KBM-7 (cell line): ENCODE results near the gene CACNA1C.

Experiments used
- DNase-seq: peaks from one replicate; pipeline ENCODE4 v3.0.0-alpha.2; 2015
- in situ Hi-C: fragments of 300-500 bp; cut with MboI; formaldehyde crosslinking; loops from 2 replicates; pipeline ENCODE4 v1.14.3; 2020; ENCODE audit warnings: low sequenced_read_pairs, low pct_unique_long_range_greater_than_20kb, mixed read lengths

Gene CACNA1C

DNA sequence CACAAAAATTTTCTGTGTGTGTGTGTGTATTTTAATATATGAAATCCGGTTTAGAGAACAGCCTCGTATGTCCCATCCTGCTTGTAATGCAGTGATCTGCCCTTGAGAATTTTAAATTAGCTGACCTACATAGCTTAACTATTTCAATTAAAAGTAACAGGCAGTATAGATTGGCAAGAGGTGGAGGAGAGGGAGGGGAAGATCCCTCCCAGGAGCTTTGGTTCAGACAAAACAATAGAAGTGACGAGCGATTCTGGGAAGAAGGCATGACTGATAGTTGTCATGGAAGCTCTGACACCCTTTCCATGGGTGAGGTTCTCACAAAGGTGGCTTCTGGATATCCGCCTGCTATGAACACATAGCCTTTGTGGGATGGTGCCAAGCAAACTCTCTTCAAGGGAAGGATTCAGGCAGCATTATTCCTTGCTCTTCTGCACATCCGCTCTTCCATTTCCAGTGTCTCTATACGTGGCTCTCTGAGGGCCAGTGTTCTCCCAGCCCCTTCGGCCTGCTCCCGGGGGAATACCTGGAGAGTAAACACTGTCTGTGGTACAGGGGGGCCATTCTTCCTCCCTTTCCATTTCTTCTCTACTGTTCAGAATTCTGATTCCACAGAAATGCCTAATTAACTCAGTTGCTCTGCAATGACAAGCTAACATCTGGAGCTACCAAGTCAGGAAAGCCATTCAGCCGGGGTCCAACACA, 182.0 kb downstream of the CACNA1C start:
- in situ Hi-C loops, result no loop called here
- no peak for DNase-seq

DNA sequence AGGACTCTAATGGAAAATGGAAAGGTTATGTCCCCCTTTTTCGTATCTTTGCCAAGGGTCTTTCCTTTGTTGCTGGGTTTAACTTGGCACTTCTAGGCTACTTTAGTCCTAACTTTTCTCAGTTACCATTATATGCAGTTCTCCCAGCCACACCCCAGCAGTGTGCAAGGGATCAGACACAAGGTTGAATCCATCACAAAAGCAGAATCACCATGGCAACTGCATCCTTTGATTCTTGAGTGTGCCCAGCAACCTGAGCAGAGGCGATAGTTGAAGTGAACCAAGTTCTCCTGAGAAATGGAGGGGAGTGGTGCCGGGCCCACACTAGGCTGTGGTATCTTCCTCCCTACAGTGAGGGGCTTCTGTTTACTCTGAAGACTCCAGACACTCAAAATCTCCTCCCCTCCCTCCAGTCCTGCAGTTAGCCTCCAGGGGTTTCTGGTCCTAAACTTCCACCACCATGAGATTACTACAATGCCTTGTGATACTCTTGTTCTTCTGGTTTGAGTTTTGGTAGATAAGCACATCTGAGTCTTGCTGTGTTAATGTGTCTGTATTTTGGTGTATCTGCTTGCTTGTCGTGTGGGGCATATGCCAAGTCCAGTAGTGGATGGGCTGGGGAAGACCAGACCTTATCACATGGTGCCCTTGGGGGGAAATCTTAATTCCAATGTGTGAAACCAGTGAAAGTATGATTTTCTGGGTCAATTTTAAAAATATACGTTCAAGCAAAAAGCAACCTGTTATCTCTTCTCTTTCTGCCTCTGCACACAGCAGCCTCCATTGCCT, 183.9 kb downstream of the CACNA1C start:
- DNase-seq, result no peak
- in situ Hi-C loops, result no loop called here

DNA sequence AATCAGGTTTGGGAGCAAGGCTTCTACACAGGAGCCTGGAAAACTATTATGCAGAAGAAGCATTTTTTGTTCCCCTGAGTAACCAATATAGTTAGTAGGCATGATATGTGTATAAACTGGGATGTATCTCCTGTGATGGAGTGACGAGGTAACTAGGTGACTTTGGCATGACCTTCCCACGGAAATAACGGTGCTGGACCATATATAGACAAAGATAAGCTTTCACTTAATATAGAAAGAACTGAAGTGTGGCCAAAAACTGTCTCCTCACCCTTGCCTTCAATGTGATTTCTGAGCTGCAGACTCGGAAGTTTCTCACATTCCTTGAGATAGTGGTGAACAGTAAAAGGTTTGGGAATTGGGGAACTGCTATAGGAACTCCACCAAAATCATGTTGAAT, 185.3 kb downstream of the CACNA1C start:
- DNase-seq, result no peak
- in situ Hi-C loops, result no loop called here

GRCh38 chr12:2239381-2239871, 186.6 kb downstream of the CACNA1C start:
- DNase-seq, result no peak
- in situ Hi-C loops, result no loop called here

DNA sequence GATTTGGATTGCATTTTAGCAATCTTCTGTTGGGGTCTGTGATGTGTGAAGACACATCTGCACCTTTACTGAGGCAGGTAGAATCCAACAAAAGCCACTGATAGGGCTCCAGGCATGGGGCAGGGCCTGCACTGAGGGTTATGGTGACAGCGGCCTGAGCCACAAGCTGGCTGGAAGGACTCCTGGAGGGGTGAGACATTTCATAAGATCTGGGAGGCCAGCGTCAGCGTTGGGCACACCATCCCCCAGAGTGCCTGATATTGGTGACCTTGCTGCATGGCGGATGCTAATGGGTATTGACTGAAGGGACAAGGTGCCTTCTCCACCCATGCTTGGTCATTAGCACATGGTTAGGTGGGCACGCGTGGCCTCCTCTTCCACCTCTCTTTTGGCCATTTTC, 187.6 kb downstream of the CACNA1C start:
- DNase-seq, result no peak
- in situ Hi-C loops, result no loop called here

DNA sequence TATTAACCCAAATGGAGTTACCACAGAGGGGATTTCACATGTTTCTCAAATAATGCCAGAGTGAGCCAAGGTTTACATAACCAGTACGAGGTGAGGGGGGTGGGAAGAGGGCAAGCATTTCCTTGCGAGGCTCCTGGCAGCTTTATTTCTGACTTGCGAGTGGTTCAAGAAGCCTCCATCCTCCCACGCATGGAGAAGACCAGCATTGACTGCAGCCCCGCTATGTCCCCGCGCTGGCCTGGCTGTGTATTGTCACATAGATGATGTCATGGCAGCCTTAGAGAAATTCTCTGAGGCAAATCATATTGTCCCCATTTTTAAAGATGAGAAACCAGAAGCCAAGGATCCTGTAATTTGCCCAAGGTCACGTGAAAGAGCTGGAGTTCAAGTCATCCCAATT, 188.2 kb downstream of the CACNA1C start:
- in situ Hi-C loops, result no loop called here
- no peak for DNase-seq

DNA sequence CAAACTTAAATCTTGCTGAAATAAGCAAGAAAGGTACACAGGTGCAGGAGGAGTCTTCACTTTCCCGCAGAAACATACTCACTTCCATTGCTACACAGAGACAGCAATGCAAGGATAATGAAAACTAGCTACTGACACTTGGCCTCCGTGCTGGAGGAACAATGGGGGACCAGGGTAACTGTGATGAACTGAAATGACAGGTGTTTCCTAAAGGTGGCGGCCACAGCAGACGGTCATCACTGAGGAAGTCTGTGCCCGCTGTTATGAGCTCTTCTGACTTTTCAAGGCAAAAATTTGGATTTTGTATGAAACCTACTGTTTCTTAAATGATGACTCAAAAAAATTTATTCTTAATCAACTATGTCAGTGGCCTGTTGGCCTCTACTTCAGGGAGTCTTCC, 189.4 kb downstream of the CACNA1C start:
- in situ Hi-C loops, result no loop called here
- no peak for DNase-seq

DNA sequence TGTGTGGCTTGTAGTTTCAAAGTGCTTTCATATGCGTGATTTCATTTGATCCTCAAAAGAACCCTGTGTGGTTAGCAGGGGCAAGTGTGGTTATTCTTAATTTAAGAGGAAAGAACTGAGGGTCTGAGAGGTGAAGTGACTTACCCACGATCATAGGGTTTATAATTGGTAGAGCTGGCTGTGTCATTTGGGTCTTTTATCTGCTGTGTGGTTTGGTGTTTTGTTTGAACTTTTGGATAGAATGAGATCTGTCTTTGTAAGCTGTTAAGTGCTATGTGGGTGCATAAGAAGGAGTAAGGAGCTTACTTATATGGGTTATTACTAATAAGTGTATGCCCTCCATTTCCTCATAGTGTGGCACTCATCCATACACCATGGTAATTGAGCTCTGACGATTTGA, 190.0 kb downstream of the CACNA1C start:
- DNase-seq, result no peak
- in situ Hi-C loops, result no loop called here

GRCh38 chr12:2243275-2243674, 190.5 kb downstream of the CACNA1C start:
- in situ Hi-C loops, result no loop called here
- DNase-seq, result no peak

DNA sequence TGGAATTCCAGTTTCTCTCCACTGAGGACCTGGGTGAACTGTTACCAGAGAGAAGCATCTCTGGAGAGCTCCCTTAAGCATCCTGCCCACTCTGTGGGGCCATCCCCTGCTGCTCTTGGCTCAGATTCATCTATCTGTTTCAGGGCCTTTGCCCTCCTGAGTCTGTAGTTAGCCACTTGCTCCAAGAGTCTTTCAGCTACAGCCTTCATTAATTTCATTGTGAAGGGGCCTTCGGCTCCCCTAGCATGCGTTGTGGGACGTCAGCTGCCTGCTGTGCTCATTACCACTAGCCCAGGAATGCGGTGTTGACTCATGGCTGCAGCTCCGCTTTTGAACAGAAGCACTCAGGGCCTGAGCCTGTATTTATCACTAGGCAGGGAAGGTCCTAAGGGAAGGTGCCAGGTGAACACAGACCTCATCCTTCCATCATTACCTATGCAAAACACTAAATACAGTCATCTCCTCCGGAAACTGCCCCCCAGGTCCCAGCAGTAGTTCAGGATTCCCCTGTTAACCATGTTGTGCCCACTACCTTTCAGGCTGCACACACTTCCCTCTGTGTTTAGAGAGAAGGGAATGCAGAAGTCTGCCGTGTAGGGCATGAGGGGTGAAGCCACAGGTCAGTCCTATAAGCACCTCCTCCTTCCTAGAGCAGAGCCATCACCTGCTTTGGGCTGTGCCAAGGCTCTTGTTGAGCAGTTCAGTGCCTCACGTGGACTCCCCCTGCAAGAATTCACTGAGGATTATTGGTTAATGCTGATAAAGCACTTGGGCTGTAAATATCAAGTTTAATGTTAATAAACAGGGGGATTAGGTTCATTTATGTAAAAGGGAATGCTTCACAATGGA, 191.4 kb downstream of the CACNA1C start:
- DNase-seq, result no peak
- in situ Hi-C loops, result no loop called here

GRCh38 chr12:2246358-2246757, 193.6 kb downstream of the CACNA1C start:
- no peak for DNase-seq
- in situ Hi-C loops, result no loop called here

DNA sequence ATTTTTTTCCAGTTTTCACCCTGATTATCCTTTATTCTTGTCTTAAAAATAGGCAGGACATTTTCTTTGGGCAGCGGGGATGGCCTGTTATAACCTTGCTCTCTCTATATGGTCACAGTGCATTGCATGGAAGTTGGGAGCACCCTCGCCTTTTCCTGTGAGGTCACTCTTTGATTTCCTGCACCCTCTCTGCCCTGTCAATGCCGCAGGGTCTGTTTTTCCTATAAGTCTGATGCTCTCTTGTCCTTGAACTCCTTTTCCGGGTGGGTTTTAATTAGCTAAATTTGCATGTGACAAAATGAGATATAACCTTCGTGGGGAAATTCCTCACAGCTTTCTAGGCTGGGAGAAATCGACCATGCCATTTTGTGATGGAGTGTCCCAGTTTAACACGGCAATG, 194.3 kb downstream of the CACNA1C start:
- in situ Hi-C loops, result no loop called here
- no peak for DNase-seq

- DNase-seq, result peak; percentile 32
- in situ Hi-C loops, result no loop called here
These were observed 194.8 kb downstream of the CACNA1C start for GRCh38 chr12:2247596-2247995.

DNA sequence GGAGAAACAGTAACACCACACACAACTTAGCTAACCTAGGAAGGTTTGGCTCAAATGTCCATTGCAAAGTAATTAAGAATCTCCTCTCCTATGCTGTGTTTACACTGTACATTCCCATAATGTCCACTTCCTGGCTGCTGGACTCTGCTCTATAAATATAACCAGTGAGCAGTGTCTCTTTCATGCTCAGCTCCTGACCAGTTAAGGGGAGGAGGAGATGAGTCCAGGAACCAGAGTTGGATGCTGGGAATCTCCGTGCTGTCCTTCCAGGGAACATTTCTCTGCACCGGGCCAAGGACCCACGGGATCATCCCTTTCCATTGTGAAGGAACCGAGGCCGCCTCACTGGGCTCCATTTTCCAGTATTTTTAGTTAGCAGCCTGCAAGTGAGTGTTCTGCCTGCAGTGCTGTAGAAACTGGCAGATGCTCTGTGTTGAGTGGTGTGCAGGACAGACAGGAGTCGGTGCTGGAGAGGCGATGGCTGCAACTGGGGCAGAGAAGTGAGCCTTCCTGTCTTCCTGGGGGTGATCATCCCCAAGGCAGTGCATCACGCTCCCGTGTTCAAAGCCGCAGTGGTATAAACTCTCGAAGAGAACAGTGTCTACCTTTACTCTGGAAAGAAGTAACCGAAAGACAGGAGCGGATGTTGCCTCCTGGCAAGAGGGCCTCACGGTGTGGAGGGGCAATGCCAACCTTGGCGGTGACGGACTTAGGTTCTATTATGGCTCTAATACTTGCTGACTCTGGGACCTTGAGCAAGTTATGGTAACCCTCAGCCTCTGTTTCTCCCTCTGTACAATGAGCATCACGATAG, 195.5 kb downstream of the CACNA1C start:
- in situ Hi-C loops, result no loop called here
- no peak for DNase-seq

- DNase-seq, result no peak
- in situ Hi-C loops, result no loop called here
These were observed 196.2 kb downstream of the CACNA1C start for GRCh38 chr12:2248901-2249381.

DNA sequence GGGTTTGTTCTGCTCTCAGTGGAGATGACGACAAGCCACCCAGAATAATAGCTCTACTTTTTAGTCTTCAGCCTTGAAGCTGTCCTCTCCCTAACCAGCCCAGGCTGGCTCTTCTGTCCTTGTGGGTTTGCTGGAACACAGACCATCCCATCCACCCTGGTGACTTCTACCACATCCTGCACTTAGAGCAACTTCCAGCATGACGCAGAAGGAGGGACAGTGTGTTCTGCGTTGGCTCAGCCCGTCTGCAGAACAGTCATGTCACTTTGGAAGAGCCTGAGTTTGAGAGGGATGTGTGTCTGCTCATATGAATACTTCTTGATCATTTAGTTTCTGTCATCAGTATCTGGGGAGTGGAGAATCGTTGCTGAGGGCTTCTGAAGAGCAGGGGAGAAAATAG, 198.0 kb downstream of the CACNA1C start:
- in situ Hi-C loops, result no loop called here
- DNase-seq, result no peak

- in situ Hi-C loops, result no loop called here
- no peak for DNase-seq
These were observed 198.9 kb downstream of the CACNA1C start for GRCh38 chr12:2251526-2252209.

DNA sequence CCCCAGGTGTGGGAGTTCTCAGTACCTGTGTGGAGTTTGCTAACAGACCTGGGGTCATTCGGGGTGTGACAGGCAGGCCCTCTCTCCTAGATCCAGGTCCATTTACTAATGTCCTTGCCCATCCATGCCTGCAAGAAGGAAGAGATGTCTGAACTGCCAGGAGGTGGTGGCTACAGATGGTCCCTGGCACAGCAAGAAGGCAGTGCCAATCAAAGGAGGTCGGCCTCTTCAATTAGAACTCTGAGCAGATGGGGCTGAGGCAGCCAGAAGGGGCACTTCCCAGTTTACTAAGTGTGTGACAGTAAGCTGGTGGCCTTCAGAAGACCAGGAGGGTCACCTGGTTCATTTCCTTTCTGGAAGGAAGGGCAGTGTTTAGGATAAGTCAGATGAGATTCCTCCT, 202.5 kb downstream of the CACNA1C start:
- no peak for DNase-seq
- in situ Hi-C loops, result no loop called here
